ENCODE results near the gene DNAAF9. TPM values are rescaled to one million over a fixed set of nuclear protein-coding genes. Genes with fewer than 3 reads are reported as not detected.
"Not testable (repeated sequence)": the region's sequence is repeated elsewhere in the genome, so short reads cannot be mapped to it uniquely, and the experiment has no call there.

The DNAAF9 gene
- total and polyA plus RNA-seq, 2 of the 8 experiments (the other 6 are each of a cell fraction or from before 2014, with no cell fraction given) = 2.6 to 5.7 TPM

DNA sequence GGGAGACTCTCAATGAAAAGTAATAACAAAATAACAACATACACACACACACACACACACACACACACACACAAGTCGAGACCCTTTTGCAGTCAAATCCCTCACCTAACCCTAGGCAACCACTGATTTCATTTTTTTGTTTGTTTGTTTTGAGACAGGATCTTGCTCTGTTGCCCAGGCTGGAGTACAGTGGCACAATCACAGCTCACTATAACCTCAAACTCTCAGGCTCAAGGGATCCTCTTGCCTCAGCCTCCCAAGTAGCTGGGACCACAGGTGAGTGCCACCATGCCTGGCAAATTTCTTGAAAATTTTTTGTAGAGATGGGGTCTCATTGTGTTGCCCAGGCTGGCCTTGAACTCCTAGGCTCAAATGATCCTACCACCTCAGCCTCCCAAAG, 10.7 kb upstream of the DNAAF9 start:
- CTCF ChIA-PET (ENCODE audit: partially characterized antibody); H2BK5ac ChIP-seq (ENCODE audit: low read depth, low read length); H2BK12ac ChIP-seq (ENCODE audit: low read depth, low read length); FAIRE-seq; H2BK15ac ChIP-seq (ENCODE audit: low read length); H2BK20ac ChIP-seq (ENCODE audit: low read length); H3K4me1 ChIP-seq (replicated peaks in 1 of 4; ENCODE audit: control insufficient read depth in 3 of 4, insufficient read depth in 4 of 4, low read length in 3 of 4); H3K9ac ChIP-seq (replicated peaks in 1 of 4; ENCODE audit: extremely low read depth in 1 of 4, low read depth in 3 of 4, low read length in 3 of 4); H3K4me2 ChIP-seq (ENCODE audit: insufficient read depth in 1 of 2, low read depth in 2 of 2, low read length in 2 of 2); H2AFZ ChIP-seq (ENCODE audit: low read length); H3K27ac ChIP-seq (ENCODE audit: low read depth, low read length); H2BK120ac ChIP-seq (replicated peaks; ENCODE audit: low read depth, low read length); H4K91ac ChIP-seq (replicated peaks; ENCODE audit: insufficient read length, low read length); DNase-seq (ENCODE audit: low read depth in 1 of 2, low spot score in 2 of 2); H4K8ac ChIP-seq (ENCODE audit: extremely low read depth, insufficient read depth, low read length); H3K18ac ChIP-seq (ENCODE audit: extremely low read depth, low read length); H3K27me3 ChIP-seq (replicated peaks in 1 of 4; ENCODE audit: control insufficient read depth in 3 of 4, extremely low read depth in 1 of 4, insufficient read depth in 3 of 4, low read length in 3 of 4); H3K9me3 ChIP-seq (ENCODE audit: insufficient read depth in 2 of 2, low read depth in 1 of 2, low read length in 1 of 2); H3K23ac ChIP-seq (ENCODE audit: insufficient read length); H3K23me2 ChIP-seq (ENCODE audit: low read depth, low read length); H3K4ac ChIP-seq (replicated peaks; ENCODE audit: insufficient read length, low read depth, low read length); H3K14ac ChIP-seq (ENCODE audit: insufficient read length); H3K79me1 ChIP-seq (ENCODE audit: low read depth, low read length); H3K4me3 ChIP-seq (ENCODE audit: extremely low read depth in 1 of 4, insufficient read depth in 2 of 4, low read depth in 3 of 4, low read length in 4 of 4); H4K5ac ChIP-seq (ENCODE audit: insufficient read length, low read depth, low read length); H3K56ac ChIP-seq (replicated peaks; ENCODE audit: insufficient read length, low read depth, low read length); H3K36me3 ChIP-seq (ENCODE audit: control insufficient read depth in 2 of 4, insufficient read depth in 4 of 4, low read length in 3 of 4); H3K79me2 ChIP-seq (ENCODE audit: control insufficient read depth in 1 of 2, insufficient read depth in 2 of 2, low read length in 2 of 2); H4K20me1 ChIP-seq (replicated peaks in 1 of 2; ENCODE audit: control insufficient read depth in 1 of 2, insufficient read depth in 2 of 2, low read length in 2 of 2); H2AK5ac ChIP-seq (ENCODE audit: low read depth, low read length): not testable (repeated sequence)
- 93% methylated on average over 1 of the region's 1 CpG; no CpG with 5 or more reads in 1 of the 2 experiments for WGBS, 2 experiments (ENCODE audit: extremely low coverage in 1 of 2, insufficient coverage in 1 of 2, insufficient read length in 1 of 2, insufficient replicate concordance in 2 of 2, low coverage in 1 of 2, low lambda C conversion rate in 2 of 2, missing lambda C conversion rate in 1 of 2)
- POLR2A ChIA-PET (ENCODE audit: partially characterized antibody) = interaction anchor here (1.8 kb wide), 1 partner anchor 10 kb away, joined by 6 read pairs; the partner anchor contains the start of gene DNAAF9
